HepG2 (cell line): ENCODE results near the gene SGSH. TPM values are rescaled to one million over a fixed set of nuclear protein-coding genes. Genes with fewer than 3 reads are reported as not detected.
A peak's percentile ranks its signal among the peaks of the same experiment; 100 is the strongest.

Experiments used
- CHD4 ChIP-seq: fragments of 200-600 bp; sonication (generic); IDR thresholded peaks from 2 replicates; pipeline ENCODE4 v1.7.0; 2017; ENCODE audit warnings: mild to moderate bottlenecking, low read length, borderline replicate concordance
- DMAP1 ChIP-seq: IDR thresholded peaks from 2 replicates; pipeline ENCODE4 v1.6.1; 2016
- FOXO1 ChIP-seq: sonication (generic); formaldehyde crosslinking; IDR thresholded peaks from 2 replicates; pipeline ENCODE4 v1.4.0; 2020; ENCODE audit warnings: missing genetic modification reagents
- HNRNPLL ChIP-seq: fragments of 200-400 bp; formaldehyde crosslinking; IDR thresholded peaks from 2 replicates; pipeline ENCODE4 v1.6.1; 2017; ENCODE audit warnings: mild to moderate bottlenecking, low read depth, low read length; ENCODE audit not compliant: poor library complexity, severe bottlenecking
- KAT2B ChIP-seq: fragments of 150-350 bp; IDR thresholded peaks from 2 replicates; pipeline ENCODE4 v1.6.1; 2014; ENCODE audit warnings: low read depth, low read length, borderline replicate concordance
- MXD4 ChIP-seq: IDR thresholded peaks from 2 replicates; pipeline ENCODE4 v1.6.1; 2016; ENCODE audit warnings: mild to moderate bottlenecking, missing biosample characterization, missing genetic modification reagents
- SP1 ChIP-seq, 2 experiments: fragments of 450-650 bp in 1 of 2; sonication (generic) in 1 of 2; formaldehyde crosslinking in 1 of 2; IDR thresholded peaks; 2 replicates each; pipeline versions ENCODE4 v1.4.0 to v1.6.1; 2016 to 2020; ENCODE audit warnings: missing genetic modification reagents in 1 of 2
- ZBTB20 ChIP-seq: sonication (generic); formaldehyde crosslinking; IDR thresholded peaks from 2 replicates; pipeline ENCODE4 v1.8.1; 2023; ENCODE audit warnings: missing genetic modification reagents, low read depth, mild to moderate bottlenecking, borderline replicate concordance
- ZNF160 ChIP-seq: sonication (generic); formaldehyde crosslinking; IDR thresholded peaks from 2 replicates; pipeline ENCODE4 v1.8.0; 2022; ENCODE audit warnings: mild to moderate bottlenecking, inconsistent platforms, missing genetic modification reagents
- ZNF546 ChIP-seq: sonication (generic); formaldehyde crosslinking; conservative IDR thresholded peaks from 2 replicates; pipeline ENCODE4 v1.8.1; 2023; ENCODE audit warnings: mild to moderate bottlenecking, missing genetic modification reagents
- ZNF570 ChIP-seq: sonication (generic); formaldehyde crosslinking; IDR thresholded peaks from 2 replicates; pipeline ENCODE4 v1.4.0; 2020; ENCODE audit warnings: mild to moderate bottlenecking, missing genetic modification reagents, borderline replicate concordance
- ZNF761 ChIP-seq: sonication (generic); formaldehyde crosslinking; conservative IDR thresholded peaks from 2 replicates; pipeline ENCODE4 v1.4.0; 2020; ENCODE audit warnings: mild to moderate bottlenecking, missing genetic modification reagents
- ZNF816 ChIP-seq: sonication (generic); formaldehyde crosslinking; IDR thresholded peaks from 2 replicates; pipeline ENCODE4 v1.8.0; 2022; ENCODE audit warnings: missing genetic modification reagents, mild to moderate bottlenecking, borderline replicate concordance
- ZSCAN25 ChIP-seq: sonication (generic); formaldehyde crosslinking; IDR thresholded peaks from 2 replicates; pipeline ENCODE4 v1.8.0; 2022; ENCODE audit warnings: mild to moderate bottlenecking, missing genetic modification reagents
- polyA plus RNA-seq, 8 experiments: library from polyadenylated mRNA; depleted of rRNA in 3 of 8; stranded (reverse) in 7 of 8; unstranded in 1 of 8; fragments of >200 nt; fragmentation: Illumina TruSeq in 4 of 8; extraction: Trizol in 4 of 8; gene quantifications; 2 replicates each; pipeline versions ENCODE4 v1.2.1 to v1.2.3, GENCODE V29; 2011 to 2016; ENCODE audit warnings: low read depth in 4 of 8, missing spikeins in 1 of 8, mixed read lengths in 1 of 8; ENCODE audit not compliant: insufficient read depth in 1 of 8
- total RNA-seq, 5 experiments: library from RNA; depleted of rRNA; stranded (reverse); fragments of >200 nt; fragmentation: Illumina TruSeq; extraction: Trizol; gene quantifications; 2 replicates each; pipeline ENCODE4 v1.2.3, GENCODE V29; 2016; ENCODE audit warnings: low read depth in 1 of 5
- TF ChIP-seq, protein P1 (sequence below): sonication (generic); formaldehyde crosslinking; IDR thresholded peaks from 2 replicates; pipeline ENCODE4 v1.4.0; 2020; ENCODE audit warnings: missing genetic modification reagents, borderline replicate concordance
- TF ChIP-seq, protein P2 (sequence below): IDR thresholded peaks from 2 replicates; pipeline ENCODE4 v1.6.1; 2016; ENCODE audit warnings: missing compliant biosample characterization, missing genetic modification reagents, borderline replicate concordance
- TF ChIP-seq, protein P3 (sequence below): sonication (generic); formaldehyde crosslinking; IDR thresholded peaks from 2 replicates; pipeline ENCODE4 v1.5.0; 2020; ENCODE audit warnings: missing genetic modification reagents
- TF ChIP-seq, protein P4 (sequence below): IDR thresholded peaks from 2 replicates; pipeline ENCODE4 v1.6.1; 2016
- TF ChIP-seq, protein P5 (sequence below): sonication (generic); formaldehyde crosslinking; IDR thresholded peaks from 2 replicates; pipeline ENCODE4 v1.4.0; 2020; ENCODE audit warnings: missing genetic modification reagents, borderline replicate concordance

Gene SGSH
- total and polyA plus RNA-seq, 2 of the 13 experiments (the other 11 are each of a cell fraction or from before 2014, with no cell fraction given), result 12.2 to 17.6 TPM

DNA sequence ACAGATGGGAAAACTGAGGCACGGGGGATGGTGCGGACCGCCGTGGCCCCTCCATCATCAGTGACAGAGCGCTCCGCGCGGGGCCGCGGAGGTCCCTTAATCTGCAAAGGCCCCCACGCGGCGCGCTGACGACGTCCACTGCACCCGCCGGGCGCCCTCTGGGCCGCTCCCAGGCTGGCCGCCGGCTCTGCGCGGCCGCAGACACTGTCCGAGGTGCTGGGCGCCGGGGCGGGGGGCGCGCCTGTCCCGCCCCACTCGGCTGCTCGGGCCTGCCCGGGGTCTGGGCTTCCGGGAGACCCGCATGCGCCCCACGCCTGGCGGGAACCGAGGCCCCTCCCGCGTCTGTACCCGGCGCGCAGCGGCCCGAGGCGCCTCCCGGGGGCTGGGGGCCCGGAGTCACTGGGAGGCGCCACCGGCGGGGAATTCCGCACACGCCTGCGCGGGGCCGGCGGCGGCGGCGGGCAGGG lies 40.0 kb upstream of the SGSH start (continued):
- TF ChIP-seq, protein P1, sequence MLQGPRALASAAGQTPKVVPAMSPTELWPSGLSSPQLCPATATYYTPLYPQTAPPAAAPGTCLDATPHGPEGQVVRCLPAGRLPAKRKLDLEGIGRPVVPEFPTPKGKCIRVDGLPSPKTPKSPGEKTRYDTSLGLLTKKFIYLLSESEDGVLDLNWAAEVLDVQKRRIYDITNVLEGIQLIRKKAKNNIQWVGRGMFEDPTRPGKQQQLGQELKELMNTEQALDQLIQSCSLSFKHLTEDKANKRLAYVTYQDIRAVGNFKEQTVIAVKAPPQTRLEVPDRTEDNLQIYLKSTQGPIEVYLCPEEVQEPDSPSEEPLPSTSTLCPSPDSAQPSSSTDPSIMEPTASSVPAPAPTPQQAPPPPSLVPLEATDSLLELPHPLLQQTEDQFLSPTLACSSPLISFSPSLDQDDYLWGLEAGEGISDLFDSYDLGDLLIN, result 0 out of 2 replicates have a peak, but pooled peaks have one; percentile 31
- TF ChIP-seq ZNF570 (CRISPR knock-in tag), result no peak
- 0 out of 2 replicates have a peak, but pooled peaks have one; percentile 55 for TF ChIP-seq MXD4 (CRISPR knock-in tag)
- TF ChIP-seq ZNF816 (CRISPR knock-in tag), result no peak
- TF ChIP-seq ZBTB20 (CRISPR knock-in tag), result no peak
- TF ChIP-seq, protein P2, sequence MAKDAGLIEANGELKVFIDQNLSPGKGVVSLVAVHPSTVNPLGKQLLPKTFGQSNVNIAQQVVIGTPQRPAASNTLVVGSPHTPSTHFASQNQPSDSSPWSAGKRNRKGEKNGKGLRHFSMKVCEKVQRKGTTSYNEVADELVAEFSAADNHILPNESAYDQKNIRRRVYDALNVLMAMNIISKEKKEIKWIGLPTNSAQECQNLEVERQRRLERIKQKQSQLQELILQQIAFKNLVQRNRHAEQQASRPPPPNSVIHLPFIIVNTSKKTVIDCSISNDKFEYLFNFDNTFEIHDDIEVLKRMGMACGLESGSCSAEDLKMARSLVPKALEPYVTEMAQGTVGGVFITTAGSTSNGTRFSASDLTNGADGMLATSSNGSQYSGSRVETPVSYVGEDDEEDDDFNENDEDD (CRISPR knock-in tag), result peak; percentile 79; the same call in 1 of the 2 replicates
- TF ChIP-seq, protein P3, sequence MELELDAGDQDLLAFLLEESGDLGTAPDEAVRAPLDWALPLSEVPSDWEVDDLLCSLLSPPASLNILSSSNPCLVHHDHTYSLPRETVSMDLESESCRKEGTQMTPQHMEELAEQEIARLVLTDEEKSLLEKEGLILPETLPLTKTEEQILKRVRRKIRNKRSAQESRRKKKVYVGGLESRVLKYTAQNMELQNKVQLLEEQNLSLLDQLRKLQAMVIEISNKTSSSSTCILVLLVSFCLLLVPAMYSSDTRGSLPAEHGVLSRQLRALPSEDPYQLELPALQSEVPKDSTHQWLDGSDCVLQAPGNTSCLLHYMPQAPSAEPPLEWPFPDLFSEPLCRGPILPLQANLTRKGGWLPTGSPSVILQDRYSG (CRISPR knock-in tag), result peak; percentile 87; the same call in 1 of the 2 replicates
- TF ChIP-seq KAT2B, result no peak
- no peak for TF ChIP-seq CHD4
- TF ChIP-seq FOXO1 (CRISPR knock-in tag), result peak; percentile 40; the same call in 1 of the 2 replicates
- TF ChIP-seq DMAP1 (CRISPR knock-in tag), result no peak
- peak; percentile 79; the same call in 1 of the 2 replicates for TF ChIP-seq ZNF761 (CRISPR knock-in tag)
- no peak; the same call in 1 of the 2 replicates for TF ChIP-seq ZNF546 (CRISPR knock-in tag)
- no peak for TF ChIP-seq SP1 (IDR thresholded peaks at IDR 0.05)
- TF ChIP-seq SP1 (CRISPR knock-in tag; IDR thresholded peaks at IDR 0.05), result no peak
- peak; percentile 78 for TF ChIP-seq HNRNPLL
- TF ChIP-seq, protein P4, sequence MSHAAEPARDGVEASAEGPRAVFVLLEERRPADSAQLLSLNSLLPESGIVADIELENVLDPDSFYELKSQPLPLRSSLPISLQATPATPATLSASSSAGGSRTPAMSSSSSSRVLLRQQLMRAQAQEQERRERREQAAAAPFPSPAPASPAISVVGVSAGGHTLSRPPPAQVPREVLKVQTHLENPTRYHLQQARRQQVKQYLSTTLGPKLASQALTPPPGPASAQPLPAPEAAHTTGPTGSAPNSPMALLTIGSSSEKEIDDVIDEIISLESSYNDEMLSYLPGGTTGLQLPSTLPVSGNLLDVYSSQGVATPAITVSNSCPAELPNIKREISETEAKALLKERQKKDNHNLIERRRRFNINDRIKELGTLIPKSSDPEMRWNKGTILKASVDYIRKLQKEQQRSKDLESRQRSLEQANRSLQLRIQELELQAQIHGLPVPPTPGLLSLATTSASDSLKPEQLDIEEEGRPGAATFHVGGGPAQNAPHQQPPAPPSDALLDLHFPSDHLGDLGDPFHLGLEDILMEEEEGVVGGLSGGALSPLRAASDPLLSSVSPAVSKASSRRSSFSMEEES (CRISPR knock-in tag), result no peak
- no peak for TF ChIP-seq ZSCAN25 (CRISPR knock-in tag)
- TF ChIP-seq, protein P5, sequence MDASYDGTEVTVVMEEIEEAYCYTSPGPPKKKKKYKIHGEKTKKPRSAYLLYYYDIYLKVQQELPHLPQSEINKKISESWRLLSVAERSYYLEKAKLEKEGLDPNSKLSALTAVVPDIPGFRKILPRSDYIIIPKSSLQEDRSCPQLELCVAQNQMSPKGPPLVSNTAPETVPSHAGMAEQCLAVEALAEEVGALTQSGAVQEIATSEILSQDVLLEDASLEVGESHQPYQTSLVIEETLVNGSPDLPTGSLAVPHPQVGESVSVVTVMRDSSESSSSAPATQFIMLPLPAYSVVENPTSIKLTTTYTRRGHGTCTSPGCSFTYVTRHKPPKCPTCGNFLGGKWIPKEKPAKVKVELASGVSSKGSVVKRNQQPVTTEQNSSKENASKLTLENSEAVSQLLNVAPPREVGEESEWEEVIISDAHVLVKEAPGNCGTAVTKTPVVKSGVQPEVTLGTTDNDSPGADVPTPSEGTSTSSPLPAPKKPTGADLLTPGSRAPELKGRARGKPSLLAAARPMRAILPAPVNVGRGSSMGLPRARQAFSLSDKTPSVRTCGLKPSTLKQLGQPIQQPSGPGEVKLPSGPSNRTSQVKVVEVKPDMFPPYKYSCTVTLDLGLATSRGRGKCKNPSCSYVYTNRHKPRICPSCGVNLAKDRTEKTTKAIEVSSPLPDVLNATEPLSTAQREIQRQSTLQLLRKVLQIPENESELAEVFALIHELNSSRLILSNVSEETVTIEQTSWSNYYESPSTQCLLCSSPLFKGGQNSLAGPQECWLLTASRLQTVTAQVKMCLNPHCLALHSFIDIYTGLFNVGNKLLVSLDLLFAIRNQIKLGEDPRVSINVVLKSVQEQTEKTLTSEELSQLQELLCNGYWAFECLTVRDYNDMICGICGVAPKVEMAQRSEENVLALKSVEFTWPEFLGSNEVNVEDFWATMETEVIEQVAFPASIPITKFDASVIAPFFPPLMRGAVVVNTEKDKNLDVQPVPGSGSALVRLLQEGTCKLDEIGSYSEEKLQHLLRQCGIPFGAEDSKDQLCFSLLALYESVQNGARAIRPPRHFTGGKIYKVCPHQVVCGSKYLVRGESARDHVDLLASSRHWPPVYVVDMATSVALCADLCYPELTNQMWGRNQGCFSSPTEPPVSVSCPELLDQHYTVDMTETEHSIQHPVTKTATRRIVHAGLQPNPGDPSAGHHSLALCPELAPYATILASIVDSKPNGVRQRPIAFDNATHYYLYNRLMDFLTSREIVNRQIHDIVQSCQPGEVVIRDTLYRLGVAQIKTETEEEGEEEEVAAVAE, result no peak
- no peak for TF ChIP-seq ZNF160
